GM12878 (cell line): ENCODE results near the gene CMC1. TPM values are rescaled to one million over a fixed set of nuclear protein-coding genes. Genes with fewer than 3 reads are reported as not detected.
A peak's percentile ranks its signal among the peaks of the same experiment; 100 is the strongest.

Source experiments
- ATF7 ChIP-seq: fragments of 450-650 bp; IDR thresholded peaks from 2 replicates; pipeline ENCODE4 v1.6.1; 2016; ENCODE audit warnings: low read depth, mild to moderate bottlenecking
- CHD1 ChIP-seq: IDR thresholded peaks from 2 replicates; pipeline ENCODE4 v1.6.1; 2012; ENCODE audit warnings: low read depth, low read length, improper control_type of control experiment
- EP300 ChIP-seq, 2 experiments: fragments of 150-350 bp in 1 of 2; IDR thresholded peaks; 2 replicates each; pipeline ENCODE4 v1.6.1; 2011 to 2012; ENCODE audit warnings: low read depth in 2 of 2, low read length in 2 of 2, borderline replicate concordance in 1 of 2, improper control_type of control experiment in 1 of 2, inconsistent platforms in 1 of 2; ENCODE audit not compliant: control insufficient read depth in 1 of 2
- GATAD2B ChIP-seq: fragments of 450-650 bp; conservative IDR thresholded peaks from 2 replicates; pipeline ENCODE4 v1.6.1; 2017; ENCODE audit warnings: low read depth, mild to moderate bottlenecking, moderate library complexity
- HDGF ChIP-seq: fragments of 450-650 bp; IDR thresholded peaks from 2 replicates; pipeline ENCODE4 v1.6.1; 2016; ENCODE audit warnings: antibody characterized with exemption
- JUND ChIP-seq: IDR thresholded peaks from 2 replicates; pipeline ENCODE4 v1.6.1; 2012; ENCODE audit warnings: low read depth, mild to moderate bottlenecking, low read length, improper control_type of control experiment, moderate library complexity
- MTA2 ChIP-seq: fragments of 450-650 bp; IDR thresholded peaks from 2 replicates; pipeline ENCODE4 v1.6.1; 2016; ENCODE audit warnings: low read depth, mild to moderate bottlenecking, moderate library complexity
- PAX8 ChIP-seq: fragments of 450-650 bp; IDR thresholded peaks from 2 replicates; pipeline ENCODE4 v1.6.1; 2017; ENCODE audit warnings: mild to moderate bottlenecking, moderate library complexity
- POLR2AphosphoS2 ChIP-seq: IDR thresholded peaks from 2 replicates; pipeline ENCODE4 v1.6.1; 2011; ENCODE audit warnings: low read depth, mild to moderate bottlenecking, low read length, improper control_type of control experiment, moderate library complexity
- POU2F2 ChIP-seq: IDR thresholded peaks from 3 replicates; pipeline ENCODE4 v1.6.1; 2011; ENCODE audit warnings: low read depth, mild to moderate bottlenecking, low read length, borderline replicate concordance
- SIN3A ChIP-seq: IDR thresholded peaks from 2 replicates; pipeline ENCODE4 v1.6.1; 2012; ENCODE audit warnings: low read depth, low read length, improper control_type of control experiment
- SIX5 ChIP-seq: IDR thresholded peaks from 2 replicates; pipeline ENCODE4 v1.6.1; 2011; ENCODE audit warnings: mild to moderate bottlenecking, low read depth, low read length, moderate library complexity; ENCODE audit not compliant: severe bottlenecking
- SREBF1 ChIP-seq: IDR thresholded peaks from 2 replicates; pipeline ENCODE4 v1.6.1; 2012; ENCODE audit warnings: mild to moderate bottlenecking, low read length
- SRF ChIP-seq, 2 experiments: IDR thresholded peaks; 2 replicates each; pipeline ENCODE4 v1.6.1; 2011; ENCODE audit warnings: low read depth in 2 of 2, low read length in 2 of 2, mild to moderate bottlenecking in 1 of 2, moderate library complexity in 1 of 2
- STAT1 ChIP-seq: fragments of 450-650 bp; conservative IDR thresholded peaks from 2 replicates; pipeline ENCODE4 v1.6.1; 2014; ENCODE audit warnings: antibody characterized with exemption, mild to moderate bottlenecking
- ZNF274 ChIP-seq: IDR thresholded peaks from one replicate; pipeline ENCODE4 v1.8.0; 2011; ENCODE audit not compliant: insufficient read length, insufficient read depth
- ZNF687 ChIP-seq: fragments of 450-650 bp; IDR thresholded peaks from 2 replicates; pipeline ENCODE4 v1.6.1; 2017; ENCODE audit warnings: mild to moderate bottlenecking, moderate library complexity
- polyA plus RNA-seq, 11 experiments: library from polyadenylated mRNA; depleted of rRNA in 4 of 11; unstranded in 6 of 11; stranded (reverse) in 5 of 11; fragments of >200 nt; fragmentation: Nextera tagmentation in 4 of 11; fragmentation: Illumina TruSeq in 1 of 11; extraction: Ambion mirVana in 4 of 11; extraction: Trizol in 1 of 11; gene quantifications; 1 replicate in 1 of 11; 2 replicates in 10 of 11; pipeline versions ENCODE4 v1.2.1 to v1.2.3, GENCODE V29; 2011 to 2016; ENCODE audit warnings: inconsistent platforms in 2 of 11, missing spikeins in 2 of 11, low read depth in 1 of 11
- total RNA-seq, 4 experiments: library from RNA; depleted of rRNA in 3 of 4; stranded (reverse); fragments of >200 nt in 3 of 4; fragmentation: Illumina TruSeq in 1 of 4; extraction: Trizol in 1 of 4; gene quantifications; 2 replicates each; pipeline versions ENCODE4 v1.2.1 to v1.2.3, GENCODE V29; 2013 to 2021
- TF ChIP-seq, protein P1 (sequence below): fragments of 450-650 bp; IDR thresholded peaks from 2 replicates; pipeline ENCODE4 v1.6.1; 2017; ENCODE audit warnings: mild to moderate bottlenecking
- TF ChIP-seq, protein P2 (sequence below): fragments of 450-650 bp; IDR thresholded peaks from 2 replicates; pipeline ENCODE4 v1.6.1; 2017; ENCODE audit warnings: antibody characterized with exemption, mild to moderate bottlenecking, moderate library complexity

Gene CMC1
- total and polyA plus RNA-seq, 10 of the 15 experiments (the other 5 are each of a cell fraction or from before 2014, with no cell fraction given), result 12.3 to 118 (median 29.3) TPM

- TF ChIP-seq POLR2AphosphoS2, result peak; percentile 91
- TF ChIP-seq ZNF687, result peak; percentile 52; the same call in 1 of the 2 replicates
- TF ChIP-seq SIN3A, result peak; percentile 45; the same call in 1 of the 2 replicates
- TF ChIP-seq GATAD2B, result peak; percentile 92
- TF ChIP-seq SIX5, result no peak
- no peak for TF ChIP-seq PAX8
- peak; percentile 53; the same call in 1 of the 3 replicates for TF ChIP-seq POU2F2
- TF ChIP-seq JUND, result peak; percentile 9; the same call in 1 of the 2 replicates
- no peak for TF ChIP-seq ZNF274
- peak; percentile 49 to 90; a peak in 3 of 4 replicates for TF ChIP-seq SRF (IDR thresholded peaks at IDR 0.05; ENCODE audit: low read depth in 2 of 2, low read length in 2 of 2)
- 0 out of 2 replicates have a peak, but pooled peaks have one; percentile 11 for TF ChIP-seq ATF7
- TF ChIP-seq, protein P1, sequence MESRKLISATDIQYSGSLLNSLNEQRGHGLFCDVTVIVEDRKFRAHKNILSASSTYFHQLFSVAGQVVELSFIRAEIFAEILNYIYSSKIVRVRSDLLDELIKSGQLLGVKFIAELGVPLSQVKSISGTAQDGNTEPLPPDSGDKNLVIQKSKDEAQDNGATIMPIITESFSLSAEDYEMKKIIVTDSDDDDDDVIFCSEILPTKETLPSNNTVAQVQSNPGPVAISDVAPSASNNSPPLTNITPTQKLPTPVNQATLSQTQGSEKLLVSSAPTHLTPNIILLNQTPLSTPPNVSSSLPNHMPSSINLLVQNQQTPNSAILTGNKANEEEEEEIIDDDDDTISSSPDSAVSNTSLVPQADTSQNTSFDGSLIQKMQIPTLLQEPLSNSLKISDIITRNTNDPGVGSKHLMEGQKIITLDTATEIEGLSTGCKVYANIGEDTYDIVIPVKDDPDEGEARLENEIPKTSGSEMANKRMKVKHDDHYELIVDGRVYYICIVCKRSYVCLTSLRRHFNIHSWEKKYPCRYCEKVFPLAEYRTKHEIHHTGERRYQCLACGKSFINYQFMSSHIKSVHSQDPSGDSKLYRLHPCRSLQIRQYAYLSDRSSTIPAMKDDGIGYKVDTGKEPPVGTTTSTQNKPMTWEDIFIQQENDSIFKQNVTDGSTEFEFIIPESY, result no peak
- TF ChIP-seq, protein P2, sequence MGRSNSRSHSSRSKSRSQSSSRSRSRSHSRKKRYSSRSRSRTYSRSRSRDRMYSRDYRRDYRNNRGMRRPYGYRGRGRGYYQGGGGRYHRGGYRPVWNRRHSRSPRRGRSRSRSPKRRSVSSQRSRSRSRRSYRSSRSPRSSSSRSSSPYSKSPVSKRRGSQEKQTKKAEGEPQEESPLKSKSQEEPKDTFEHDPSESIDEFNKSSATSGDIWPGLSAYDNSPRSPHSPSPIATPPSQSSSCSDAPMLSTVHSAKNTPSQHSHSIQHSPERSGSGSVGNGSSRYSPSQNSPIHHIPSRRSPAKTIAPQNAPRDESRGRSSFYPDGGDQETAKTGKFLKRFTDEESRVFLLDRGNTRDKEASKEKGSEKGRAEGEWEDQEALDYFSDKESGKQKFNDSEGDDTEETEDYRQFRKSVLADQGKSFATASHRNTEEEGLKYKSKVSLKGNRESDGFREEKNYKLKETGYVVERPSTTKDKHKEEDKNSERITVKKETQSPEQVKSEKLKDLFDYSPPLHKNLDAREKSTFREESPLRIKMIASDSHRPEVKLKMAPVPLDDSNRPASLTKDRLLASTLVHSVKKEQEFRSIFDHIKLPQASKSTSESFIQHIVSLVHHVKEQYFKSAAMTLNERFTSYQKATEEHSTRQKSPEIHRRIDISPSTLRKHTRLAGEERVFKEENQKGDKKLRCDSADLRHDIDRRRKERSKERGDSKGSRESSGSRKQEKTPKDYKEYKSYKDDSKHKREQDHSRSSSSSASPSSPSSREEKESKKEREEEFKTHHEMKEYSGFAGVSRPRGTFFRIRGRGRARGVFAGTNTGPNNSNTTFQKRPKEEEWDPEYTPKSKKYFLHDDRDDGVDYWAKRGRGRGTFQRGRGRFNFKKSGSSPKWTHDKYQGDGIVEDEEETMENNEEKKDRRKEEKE, result no peak
- peak; percentile 24 to 28; a peak in 2 of 4 replicates for TF ChIP-seq EP300 (IDR thresholded peaks at IDR 0.05; ENCODE audit: borderline replicate concordance in 1 of 2, control insufficient read depth in 1 of 2, low read depth in 2 of 2, low read length in 2 of 2)
- 0 out of 2 replicates have a peak, but pooled peaks have one; percentile 16 for TF ChIP-seq STAT1
- no peak for TF ChIP-seq SREBF1
- no peak for TF ChIP-seq CHD1
- TF ChIP-seq MTA2, result peak; percentile 74
- peak; percentile 96 for TF ChIP-seq HDGF
Observed at GRCh38 chr3:28241221-28242160, at the start of gene CMC1 (continued).
